Kidney (tissue), 14 donors: Measurements from ENCODE around the gene HSPG2. TPM values are rescaled to one million over a fixed set of nuclear protein-coding genes. Genes with fewer than 3 reads are reported as not detected.

Source experiments
- DNase-seq, 5 donors: peaks; one replicate each; pipeline ENCODE4 v3.0.0-alpha.2; 2013 to 2020
- FAIRE-seq: peaks from 2 replicates; lab custom pipeline; 2012; peaks lifted over from hg19 to GRCh38; lab: Jason Lieb, UNC
- H3K27ac ChIP-seq, 2 donors: one replicate each; pipeline ENCODE4 v1.7.0; 2013; ENCODE audit warnings: low read depth in 2 of 2, low read length in 2 of 2, inconsistent platforms in 1 of 2
- H3K27me3 ChIP-seq: one replicate; pipeline ENCODE4 v1.7.1; 2013; ENCODE audit warnings: low read length, inconsistent platforms; ENCODE audit not compliant: control insufficient read depth, insufficient read depth
- H3K36me3 ChIP-seq, 3 donors: one replicate each; pipeline versions ENCODE4 v1.7.0 to v1.7.1; 2013; ENCODE audit warnings: low read length in 3 of 3, control low read depth in 1 of 3, inconsistent platforms in 1 of 3; ENCODE audit not compliant: insufficient read depth in 3 of 3, control insufficient read depth in 2 of 3
- H3K4me1 ChIP-seq, 3 donors: one replicate each; pipeline versions ENCODE4 v1.7.0 to v1.7.1; 2013; ENCODE audit warnings: low read length in 3 of 3, inconsistent platforms in 1 of 3, low read depth in 1 of 3; ENCODE audit not compliant: control insufficient read depth in 2 of 3, insufficient read depth in 2 of 3
- H3K4me3 ChIP-seq, 3 donors: one replicate each; pipeline versions ENCODE4 v1.7.0 to v1.8.1; 2013; ENCODE audit warnings: low read length in 3 of 3, control low read depth in 1 of 3, inconsistent platforms in 1 of 3
- H3K9ac ChIP-seq, 3 donors: one replicate each; pipeline versions ENCODE4 v1.7.0 to v1.7.1; 2013; ENCODE audit warnings: low read length in 3 of 3, control low read depth in 1 of 3, inconsistent platforms in 1 of 3
- H3K9me3 ChIP-seq, 3 donors: one replicate each; pipeline versions ENCODE4 v1.7.0 to v1.7.1; 2013; ENCODE audit warnings: low read length in 3 of 3, control low read depth in 1 of 3, inconsistent platforms in 1 of 3; ENCODE audit not compliant: control insufficient read depth in 2 of 3, insufficient read depth in 1 of 3
- CTCF ChIP-seq: IDR thresholded peaks from 3 replicates; pipeline ENCODE4 v1.5.1; 2012; ENCODE audit warnings: mild to moderate bottlenecking, moderate library complexity, borderline replicate concordance; ENCODE audit not compliant: insufficient read depth; ENCODE audit errors: extremely low read depth
- intact Hi-C: fragments of 100-400 bp; cut with DNase I; formaldehyde crosslinking; loops from one replicate; pipeline ENCODE4 v1.11.1; 2022
- polyA plus RNA-seq: library from polyadenylated mRNA; stranded (reverse); fragments of 350-450 nt; fragmentation: Illumina TruSeq; extraction: RNeasy Lipid Tissue Mini Kit (QIAGEN cat#74804); gene quantifications from one replicate; pipeline ENCODE4 v1.2.3, GENCODE V29; 2014; ENCODE audit warnings: low read depth, low replicate concordance; ENCODE audit not compliant: insufficient read depth
- total RNA-seq: library from RNA; stranded (reverse); fragmentation: NEBNext Ultra II Directional; extraction: Animal tissue kit (Norgen Biotek cat#: 25700); gene quantifications from one replicate; pipeline ENCODE4 v1.2.1, GENCODE V29; 2021
- donor health status: control.
- donor health status: control.
- donor health status: control.
- donor health status: control.
- donor health status: control.
- donor health status: DM: yes; HTN: yes; CAD: no.
- donor health status: Normal renal cell carcinoma (clear cell type).

Gene HSPG2
- total and polyA plus RNA-seq, 2 donors from 2014 or later = 60.4 to 510 TPM

DNA sequence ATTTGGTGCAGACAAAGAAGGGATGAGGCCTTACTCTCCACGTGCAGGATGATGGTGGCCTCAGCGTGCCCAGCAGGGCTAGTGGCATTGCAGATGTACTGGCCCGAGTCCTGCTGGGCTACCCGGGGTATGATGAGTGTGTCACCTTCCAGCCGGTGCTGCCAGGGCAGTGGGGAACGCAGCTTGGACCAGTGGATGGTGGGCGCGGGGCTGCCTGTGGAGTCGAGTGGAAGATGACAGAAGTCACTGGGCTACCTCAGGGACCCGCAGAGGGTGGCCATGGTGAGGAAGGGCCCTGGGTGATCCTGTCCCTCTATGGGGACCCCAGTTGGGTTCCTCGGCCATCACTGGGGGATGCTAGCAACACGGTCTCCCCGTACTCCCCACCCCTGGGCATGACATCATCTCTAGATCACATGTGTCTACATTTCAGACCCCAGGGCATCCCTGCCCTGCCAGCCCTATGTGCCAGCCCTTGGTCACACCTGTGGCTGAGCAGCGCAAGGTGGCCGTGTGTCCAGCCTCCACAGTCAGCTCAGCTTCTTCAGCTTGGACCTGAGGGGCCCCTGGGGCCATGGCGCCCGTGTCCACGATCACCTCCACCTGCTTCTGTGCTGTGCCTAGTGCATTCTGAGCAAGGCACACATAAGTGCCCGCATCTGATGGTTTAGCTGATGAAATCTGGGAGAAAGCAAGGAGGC is 97.6 kb downstream of the HSPG2 start:
- intact Hi-C loops = no loop called here
- no peak for DNase-seq
- H3K4me1 ChIP-seq = no peaks in the 10 kb centered on the region
- H3K36me3 ChIP-seq = peaks cover 4 to 21% (median 11%) of the 10 kb centered on the region in 3 donors
- peaks cover 0 to 3% (median 0%) of the 10 kb centered on the region in 3 donors for H3K9me3 ChIP-seq
- H3K9ac ChIP-seq = no peak overlapping the region
- FAIRE-seq = no peak
- H3K27ac ChIP-seq = no peak overlapping the region
- H3K27me3 ChIP-seq = no peaks in the 10 kb centered on the region
- H3K4me3 ChIP-seq = no peak overlapping the region
- no peak for TF ChIP-seq CTCF

- no peak overlapping the region for H3K27ac ChIP-seq
- H3K4me3 ChIP-seq = no peak overlapping the region
- H3K27me3 ChIP-seq = no peaks in the 10 kb centered on the region
- intact Hi-C loops = no loop called here
- peaks cover 10 to 29% (median 15%) of the 10 kb centered on the region in 3 donors for H3K36me3 ChIP-seq
- FAIRE-seq (no peak), DNase-seq (no peak)
- H3K9me3 ChIP-seq = peaks cover 0 to 9% (median 0%) of the 10 kb centered on the region in 3 donors
- no peak for TF ChIP-seq CTCF
- H3K4me1 ChIP-seq = no peaks in the 10 kb centered on the region
- no peak overlapping the region for H3K9ac ChIP-seq
These were observed 98.6 kb downstream of the HSPG2 start for GRCh38 chr1:21838359-21839157.

DNA sequence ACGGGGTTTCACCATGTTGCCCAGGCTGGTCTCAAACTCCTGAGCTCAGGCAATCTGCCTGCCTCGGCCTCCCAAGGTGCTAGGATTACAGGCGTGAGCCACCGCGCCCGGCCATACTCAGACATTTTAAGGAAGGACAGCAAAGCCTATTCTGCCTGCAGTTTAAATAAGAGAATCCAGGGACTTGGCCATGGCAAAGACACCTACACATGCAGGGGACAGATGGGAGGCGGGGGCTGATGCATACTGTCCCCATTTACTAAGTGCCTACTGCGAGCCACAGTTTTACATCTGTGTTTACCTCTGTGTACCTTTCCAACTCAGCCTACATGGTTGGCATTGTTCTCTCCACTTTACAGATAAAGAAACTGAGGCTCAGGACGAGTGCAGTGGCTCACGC is 99.6 kb downstream of the HSPG2 start:
- Histone ChIP-seq H3K36me3 (peaks cover 12 to 29% (median 15%) of the 10 kb centered on the region in 3 donors), H3K27ac (no peak overlapping the region), H3K4me3 (no peak overlapping the region), H3K4me1 (no peaks in the 10 kb centered on the region), H3K9me3 (peaks cover 0 to 9% (median 0%) of the 10 kb centered on the region in 3 donors), H3K9ac (no peak overlapping the region), H3K27me3 (no peaks in the 10 kb centered on the region)
- DNase-seq (no peak), FAIRE-seq (no peak)
- intact Hi-C loops = no loop called here
- no peak for TF ChIP-seq CTCF
